ENCODE data around the gene MRPL48.

GRCh38 chr11:73859671-73860070, 72.0 kb downstream of the MRPL48 start:
- no peak for TF ChIP-seq CTCF (IDR thresholded peaks at IDR 0.05)
- no peak for TF ChIP-seq EZH2 (IDR thresholded peaks at IDR 0.05)
- no peak for TF ChIP-seq EZH2phosphoT487 (IDR thresholded peaks at IDR 0.05)
